Activated T-cell treated with anti-CD3 and anti-CD28 coated beads for 1 hour (primary cell): ENCODE results near the gene GATA1.
A peak's percentile ranks its signal among the peaks of the same experiment; 100 is the strongest.

ENCODE experiments used
- DNase-seq: peaks from one replicate; pipeline ENCODE4 v3.0.0-alpha.2; 2020; ENCODE audit warnings: low read depth

The GATA1 gene

GRCh38 chrX:48785186-48785539 lies 1.2 kb upstream of the GATA1 start:
- no peak for DNase-seq

- DNase-seq, result no peak
These were observed 713 bp upstream of the GATA1 start for GRCh38 chrX:48785540-48786214.

- DNase-seq, result no peak
These were observed 575 bp downstream of the GATA1 start for GRCh38 chrX:48786825-48787504.

DNA sequence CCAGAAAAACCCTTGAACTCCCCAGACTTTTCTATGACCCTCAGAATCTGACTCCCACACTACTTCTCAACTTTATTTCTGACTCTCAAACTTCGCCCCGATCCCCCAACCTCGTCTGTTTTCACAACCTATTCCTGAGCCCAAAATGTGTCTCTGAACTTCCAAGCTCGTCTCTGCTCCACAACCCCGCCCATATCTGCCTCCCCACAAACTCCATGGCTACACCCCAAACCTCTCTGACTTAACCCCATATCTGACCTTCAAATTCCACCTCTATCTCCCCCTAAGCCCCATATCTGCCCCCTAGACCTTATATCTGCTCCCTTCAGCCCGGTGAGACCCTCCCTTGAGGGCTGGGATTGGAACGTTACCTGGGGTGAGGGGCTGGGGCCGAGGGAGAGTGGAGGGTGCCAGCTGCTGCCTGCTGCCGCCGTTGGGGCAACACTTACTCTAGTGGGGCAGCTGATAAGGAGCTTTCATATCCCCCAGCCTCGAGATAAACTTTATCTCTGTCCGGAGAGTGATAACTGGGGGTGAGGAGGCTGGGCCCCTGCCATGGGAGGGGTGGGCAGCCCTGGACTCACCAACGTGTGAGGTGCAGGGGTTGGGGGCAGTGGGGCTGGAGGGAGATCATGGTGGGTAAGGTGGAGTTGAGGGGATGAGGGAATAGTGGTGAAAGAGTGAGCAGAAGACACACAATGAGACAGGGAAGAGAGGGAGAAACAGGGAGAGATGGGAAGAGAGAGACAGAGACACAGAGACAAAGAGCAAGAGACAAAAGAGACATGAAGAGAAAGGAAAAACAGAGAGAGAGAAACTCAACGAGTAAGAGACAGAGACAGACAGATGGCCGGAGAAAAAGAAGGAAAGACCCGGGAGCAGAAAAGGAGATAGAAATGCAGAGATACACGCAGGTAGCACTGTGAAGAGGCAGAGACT lies 1.4 kb downstream of the GATA1 start:
- no peak for DNase-seq

DNA sequence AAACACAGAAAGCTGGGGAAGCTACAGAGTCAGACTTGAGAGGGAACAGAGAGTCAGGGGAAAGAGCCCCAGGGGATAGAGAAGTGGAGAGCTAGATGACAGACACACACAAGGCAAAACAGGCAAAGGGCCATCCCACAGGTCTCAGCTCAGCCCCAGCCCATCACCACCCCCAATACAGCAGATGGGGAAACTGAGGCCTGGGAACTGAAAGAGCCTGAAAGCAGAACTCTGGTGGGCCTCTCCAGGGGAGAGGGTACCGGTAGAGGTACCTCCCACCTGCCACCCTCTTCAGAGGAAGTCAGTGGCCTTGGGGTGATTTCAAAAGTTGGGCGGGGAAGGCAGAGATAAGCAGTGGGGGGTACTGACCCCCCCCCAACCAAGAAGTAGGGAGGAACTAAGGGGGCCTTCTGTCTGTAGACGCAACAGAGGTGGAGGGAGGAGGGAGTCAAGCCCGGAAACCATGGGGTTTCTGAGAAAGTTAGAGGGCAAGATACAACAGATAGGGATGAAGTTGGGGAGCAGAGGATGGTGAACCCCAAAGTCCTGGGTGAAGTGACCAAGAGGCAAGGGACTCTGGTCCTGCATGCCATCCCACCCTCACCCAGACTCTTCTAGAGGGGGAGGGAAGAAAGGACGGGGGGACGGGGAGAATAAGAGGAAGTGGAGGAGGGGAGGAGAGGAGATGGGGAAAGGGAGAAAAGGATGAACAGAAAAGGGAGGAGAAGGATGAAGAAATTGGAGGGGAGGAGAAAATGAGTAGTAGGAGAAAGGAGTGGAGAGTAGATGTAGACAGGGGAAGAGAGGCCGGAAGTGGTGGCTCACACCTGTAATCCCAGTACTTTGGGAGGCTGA lies 3.2 kb downstream of the GATA1 start:
- DNase-seq, result no peak

- no peak for DNase-seq
These were observed 4.1 kb downstream of the GATA1 start for GRCh38 chrX:48790477-48790876.

- no peak for DNase-seq
These were observed 4.9 kb downstream of the GATA1 start for GRCh38 chrX:48791063-48791820.

DNA sequence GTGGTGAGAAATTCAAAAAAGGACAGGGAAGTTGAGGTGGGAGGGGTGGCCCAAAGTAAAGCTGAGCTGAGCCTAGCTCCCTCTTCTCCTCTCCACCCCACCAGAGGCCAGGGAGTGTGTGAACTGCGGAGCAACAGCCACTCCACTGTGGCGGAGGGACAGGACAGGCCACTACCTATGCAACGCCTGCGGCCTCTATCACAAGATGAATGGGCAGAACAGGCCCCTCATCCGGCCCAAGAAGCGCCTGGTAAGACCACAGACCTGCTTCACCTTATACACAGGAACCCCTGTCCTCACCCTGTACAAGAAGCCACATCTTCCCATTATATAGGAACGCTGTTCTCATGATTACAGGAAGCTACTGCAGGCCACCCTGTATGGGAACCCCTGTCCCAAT lies 5.8 kb downstream of the GATA1 start:
- DNase-seq, result no peak

DNA sequence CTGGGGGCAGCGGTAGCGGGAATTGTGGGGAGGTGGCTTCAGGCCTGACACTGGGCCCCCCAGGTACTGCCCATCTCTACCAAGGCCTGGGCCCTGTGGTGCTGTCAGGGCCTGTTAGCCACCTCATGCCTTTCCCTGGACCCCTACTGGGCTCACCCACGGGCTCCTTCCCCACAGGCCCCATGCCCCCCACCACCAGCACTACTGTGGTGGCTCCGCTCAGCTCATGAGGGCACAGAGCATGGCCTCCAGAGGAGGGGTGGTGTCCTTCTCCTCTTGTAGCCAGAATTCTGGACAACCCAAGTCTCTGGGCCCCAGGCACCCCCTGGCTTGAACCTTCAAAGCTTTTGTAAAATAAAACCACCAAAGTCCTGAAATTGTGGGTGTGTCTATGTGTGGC lies 7.5 kb downstream of the GATA1 start:
- DNase-seq, result no peak

DNA sequence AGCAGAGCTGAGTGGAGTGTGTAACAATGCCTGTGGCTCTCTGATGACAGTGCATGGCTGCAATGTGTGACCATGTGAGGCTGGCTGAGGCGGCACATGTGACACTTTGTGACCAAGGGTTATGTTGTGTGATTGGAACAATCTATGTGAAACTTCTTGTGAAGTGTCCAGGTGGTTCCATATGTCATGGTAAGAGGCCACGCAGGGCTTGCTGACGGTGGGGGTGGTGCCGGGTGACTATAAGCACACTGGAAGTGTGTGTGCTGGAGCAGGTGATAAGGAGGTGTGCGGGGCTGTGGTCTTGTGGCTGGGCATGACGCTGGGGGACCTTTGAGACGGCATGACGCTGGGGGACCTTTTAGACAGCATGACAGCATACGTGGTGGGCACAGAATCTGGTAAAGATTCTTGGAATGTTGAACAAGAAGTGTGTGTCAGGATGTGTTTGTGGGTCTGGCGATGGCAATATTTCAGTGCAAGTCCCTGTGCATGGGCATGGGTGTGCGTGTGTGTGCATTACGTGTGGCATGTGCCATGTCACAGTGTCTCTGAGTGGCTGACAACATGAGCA lies 8.0 kb downstream of the GATA1 start:
- no peak for DNase-seq

GRCh38 chrX:48794911-48795515 lies 8.6 kb downstream of the GATA1 start:
- no peak for DNase-seq

- no peak for DNase-seq
These were observed 11.9 kb downstream of the GATA1 start for GRCh38 chrX:48798318-48798717.

DNA sequence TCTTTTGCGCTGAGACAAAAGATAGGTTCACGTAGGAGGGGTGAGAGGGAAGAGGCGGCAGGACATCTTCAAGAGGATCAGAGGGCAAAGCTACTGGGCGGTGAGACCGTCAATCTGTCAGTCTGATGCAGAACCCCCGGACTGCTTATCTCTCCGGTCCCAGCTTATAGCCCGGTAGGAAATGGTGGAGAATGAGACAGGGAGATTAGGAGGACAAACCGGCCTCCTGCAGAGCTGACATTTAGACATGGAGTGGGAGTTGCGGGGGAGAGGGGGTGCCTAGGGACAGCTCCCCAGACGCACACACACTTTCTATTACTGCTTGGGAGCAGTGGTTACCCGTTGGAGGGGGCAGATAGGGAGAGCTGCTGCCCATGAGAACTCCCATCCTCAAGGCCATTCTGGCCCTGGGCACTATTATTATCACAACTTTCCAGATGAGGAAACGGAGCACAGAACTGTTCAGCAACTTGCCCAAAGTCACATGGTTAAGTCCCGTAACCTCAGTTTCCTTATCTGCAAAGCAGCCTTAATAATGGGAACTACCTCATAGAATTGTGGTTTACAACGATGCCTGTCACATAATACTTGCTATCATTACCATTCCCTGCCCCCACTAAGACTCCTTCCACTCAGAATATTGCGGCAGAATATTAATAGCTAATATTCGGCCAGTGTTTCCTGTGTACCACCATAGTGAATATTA lies 14.3 kb downstream of the GATA1 start:
- no peak for DNase-seq

- DNase-seq, result peak; percentile 84
These were observed 15.1 kb downstream of the GATA1 start, which contains the start of gene HDAC6 for GRCh38 chrX:48801280-48802088. Gene HDAC6 (plus strand): TSS chrX:48802067. CDS start chrX:48802693, 626 bp downstream.

- DNase-seq, result peak; percentile 14
These were observed 15.9 kb downstream of the GATA1 start for GRCh38 chrX:48802089-48802904.

GRCh38 chrX:48802905-48803200 lies 16.5 kb downstream of the GATA1 start:
- no peak for DNase-seq

DNA sequence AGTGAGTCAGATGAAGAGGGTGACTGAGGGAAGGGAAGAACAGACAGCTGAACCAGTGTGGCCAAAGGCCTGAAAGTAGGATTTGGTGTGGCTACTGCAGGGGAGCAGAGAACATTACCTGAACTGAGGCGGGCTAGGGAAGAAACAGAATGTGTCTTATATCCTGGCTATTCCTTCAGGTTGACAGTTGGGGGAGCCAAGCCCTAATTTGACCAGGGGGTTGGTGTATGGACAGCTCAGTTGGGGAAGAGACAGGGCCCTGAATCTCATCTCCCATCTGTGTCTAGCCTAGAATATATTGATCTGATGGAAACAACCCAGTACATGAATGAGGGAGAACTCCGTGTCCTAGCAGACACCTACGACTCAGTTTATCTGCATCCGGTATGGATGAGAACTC lies 19.7 kb downstream of the GATA1 start:
- DNase-seq, result no peak

- no peak for DNase-seq
These were observed 27.3 kb downstream of the GATA1 start for GRCh38 chrX:48813644-48814043.
